NCI-H1092 treated with DMSO at 0.1 percent for 48 hours (cell line): ENCODE results near the gene ARID1B.

ENCODE experiments used
- DNase-seq: peaks from one replicate; lab custom pipeline; 2025; lab: John Stamatoyannopoulos, UW

Gene ARID1B

DNA sequence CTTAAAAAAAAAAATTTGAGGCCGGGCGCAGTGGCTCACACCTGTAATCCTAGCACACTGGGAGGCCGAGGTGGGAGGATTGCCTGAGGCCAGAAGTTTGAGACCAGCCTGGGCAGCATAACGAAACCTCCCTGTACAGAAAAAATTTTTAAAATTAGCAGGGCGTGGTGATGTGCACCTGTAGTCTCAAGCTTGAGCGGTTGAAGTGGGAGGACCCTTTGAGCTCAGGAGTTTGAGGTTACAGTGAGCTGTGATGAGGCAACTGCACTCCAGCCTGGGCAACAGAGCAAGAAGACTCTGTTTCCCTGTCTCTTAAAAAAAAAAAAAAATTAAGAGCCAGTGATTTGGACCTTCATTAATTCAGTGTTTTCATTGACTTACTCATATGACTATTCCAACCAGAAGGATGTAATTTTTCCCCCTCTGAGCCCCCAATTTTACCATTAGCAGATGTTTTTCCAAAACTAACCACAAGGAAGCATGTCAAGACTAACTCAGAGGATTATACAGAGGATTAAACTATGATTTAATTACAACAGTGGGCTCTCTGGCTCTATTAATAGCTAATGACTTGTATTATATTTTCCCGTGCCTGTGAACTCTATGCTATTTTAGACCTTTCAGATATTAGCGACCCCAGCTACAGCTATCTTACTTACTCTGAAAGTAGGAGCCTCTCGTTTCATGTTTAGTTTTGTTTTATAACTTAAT lies 75.1 kb downstream of the ARID1B start:
- no peak for DNase-seq

DNA sequence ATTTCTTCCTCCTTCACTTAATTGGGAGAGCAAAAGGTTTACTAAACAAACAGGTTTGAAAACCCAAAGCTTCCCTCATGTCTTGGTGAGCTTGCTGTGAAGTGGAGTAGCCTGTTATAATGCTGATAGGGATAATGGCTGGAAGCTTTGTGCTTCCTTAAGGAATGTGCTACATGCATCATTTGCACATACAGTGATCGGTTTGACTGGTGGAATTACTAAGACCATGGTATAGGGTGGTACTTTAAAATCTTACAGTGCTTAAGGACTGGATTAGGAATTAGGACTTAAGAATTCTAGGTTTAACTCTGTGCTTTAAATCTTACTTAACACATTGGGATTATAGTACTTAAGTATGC lies 75.7 kb downstream of the ARID1B start:
- DNase-seq: no peak

DNA sequence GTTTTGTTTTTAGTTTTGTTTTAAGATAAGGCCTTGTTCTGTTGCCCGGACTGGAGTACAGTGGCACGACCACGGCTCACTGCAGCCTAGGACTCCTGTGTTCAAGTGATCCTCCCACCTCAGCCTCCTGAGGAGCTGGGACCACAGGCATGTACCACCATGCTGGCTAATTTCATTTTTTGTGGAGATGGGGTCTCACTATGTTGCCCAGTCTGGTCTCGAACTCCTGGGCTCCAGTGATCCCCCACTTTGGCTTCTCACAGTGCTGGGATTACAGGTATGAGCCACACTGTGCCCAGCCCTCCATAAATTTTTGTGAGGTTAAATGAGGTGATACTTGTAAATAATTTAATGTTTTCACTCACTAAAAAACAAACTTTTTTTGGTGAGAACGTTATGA lies 76.6 kb downstream of the ARID1B start:
- DNase-seq: no peak

DNA sequence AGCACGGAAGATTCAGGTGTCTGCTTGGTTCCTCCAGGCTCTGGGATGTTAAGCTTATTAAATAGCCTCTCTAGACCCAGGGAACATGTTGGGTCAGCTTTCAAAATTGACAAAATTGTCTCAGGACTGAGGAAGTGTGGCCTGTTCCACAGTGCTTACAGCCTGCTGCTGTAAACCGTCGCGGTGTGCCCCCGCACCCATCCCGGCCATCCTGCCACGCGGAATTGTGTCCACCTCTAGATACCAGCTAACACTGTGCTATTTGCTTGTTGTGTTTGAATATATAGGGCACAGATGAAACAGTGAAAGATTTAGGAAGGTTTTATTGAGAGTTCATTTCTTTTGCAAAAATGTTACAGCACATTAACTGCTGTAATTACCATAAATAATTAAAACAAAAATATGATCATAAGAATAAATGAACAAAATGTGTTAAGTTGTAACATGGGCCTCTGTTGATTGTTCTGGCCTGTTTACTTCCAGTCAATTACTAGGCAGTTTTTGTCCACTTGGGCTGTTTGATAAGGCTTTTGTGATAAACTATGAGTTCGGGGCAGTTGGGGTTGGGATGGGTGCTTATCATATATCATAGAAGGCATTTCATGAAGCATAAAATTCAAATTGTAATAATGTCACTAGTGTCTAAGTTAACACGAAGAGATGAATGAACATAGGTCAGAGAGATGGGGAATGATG lies 77.4 kb downstream of the ARID1B start:
- DNase-seq: no peak

DNA sequence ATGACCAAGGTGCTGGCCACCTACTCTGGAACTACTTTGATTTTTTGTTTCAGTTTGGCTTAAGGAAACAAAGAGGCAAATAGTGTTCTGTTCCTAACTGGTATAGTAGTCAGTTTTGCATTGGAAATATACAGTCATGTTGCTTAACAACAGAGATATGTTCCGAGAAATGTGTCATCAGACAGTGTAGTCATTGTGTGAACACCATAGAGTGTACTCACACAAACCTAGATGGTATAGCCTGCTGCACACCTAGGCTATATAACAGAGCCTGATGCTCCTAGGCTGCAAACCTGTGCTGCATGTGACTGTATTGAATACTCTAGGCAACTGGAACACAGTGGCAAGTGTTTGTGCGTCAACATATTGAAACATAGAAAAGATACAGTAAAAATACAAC lies 80.4 kb downstream of the ARID1B start:
- no peak for DNase-seq

DNA sequence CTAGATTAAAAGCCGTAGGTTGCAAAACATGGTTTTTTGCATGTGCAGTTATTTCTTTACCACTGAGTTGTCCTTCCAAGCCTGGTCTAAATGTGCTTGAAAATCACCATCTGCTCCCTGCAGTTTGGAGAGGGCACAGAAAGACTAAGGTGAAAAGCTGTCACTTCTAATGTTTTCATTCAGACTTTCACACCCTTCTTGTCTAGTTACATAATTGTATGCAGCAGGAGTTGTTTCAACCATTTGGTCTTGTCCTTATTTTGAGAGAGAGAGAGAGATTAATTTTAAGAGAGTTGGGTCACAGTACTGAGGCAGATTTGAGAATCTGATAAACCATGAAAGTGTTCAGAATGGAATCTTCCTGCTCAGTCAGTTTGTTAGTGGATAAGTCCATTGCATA lies 82.5 kb downstream of the ARID1B start:
- no peak for DNase-seq

DNA sequence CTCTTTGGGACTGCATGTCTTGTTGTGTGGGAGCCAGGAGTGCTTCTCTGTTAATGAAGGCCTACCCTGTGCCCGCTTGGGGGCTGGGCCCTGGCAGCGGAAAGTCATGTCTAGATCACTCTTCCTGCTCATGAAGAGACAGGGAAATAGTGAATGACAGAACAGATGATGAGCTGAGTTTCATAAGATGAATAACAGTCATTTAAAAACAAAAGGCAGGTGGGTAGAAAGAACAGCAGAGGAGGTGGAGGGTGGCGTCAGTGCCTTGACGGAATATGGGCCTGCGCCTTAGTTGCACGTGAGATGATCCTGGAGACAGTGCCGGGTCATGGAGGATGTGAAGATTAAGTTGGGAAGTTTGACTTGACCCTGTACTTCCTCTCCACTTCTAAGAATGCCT lies 85.5 kb downstream of the ARID1B start:
- no peak for DNase-seq

DNA sequence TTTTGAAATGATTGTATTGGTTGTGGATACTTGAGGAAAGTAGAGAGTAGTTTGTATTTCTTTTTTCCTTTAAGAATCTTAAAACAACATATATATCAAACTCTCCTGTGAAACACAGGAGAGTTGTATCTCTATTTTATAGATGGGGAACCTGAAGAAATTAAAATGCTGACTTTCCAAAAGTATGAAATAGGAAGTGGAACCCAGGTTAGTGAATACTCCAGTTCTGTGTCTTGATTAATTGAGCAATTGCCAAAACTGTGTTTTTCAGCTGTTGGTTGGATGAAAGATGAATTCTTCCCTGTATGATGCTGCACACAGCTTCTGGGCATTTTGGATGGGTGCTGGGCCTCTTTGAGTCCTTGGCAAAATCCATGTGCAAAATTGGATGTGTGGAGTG lies 86.3 kb downstream of the ARID1B start:
- DNase-seq: no peak

DNA sequence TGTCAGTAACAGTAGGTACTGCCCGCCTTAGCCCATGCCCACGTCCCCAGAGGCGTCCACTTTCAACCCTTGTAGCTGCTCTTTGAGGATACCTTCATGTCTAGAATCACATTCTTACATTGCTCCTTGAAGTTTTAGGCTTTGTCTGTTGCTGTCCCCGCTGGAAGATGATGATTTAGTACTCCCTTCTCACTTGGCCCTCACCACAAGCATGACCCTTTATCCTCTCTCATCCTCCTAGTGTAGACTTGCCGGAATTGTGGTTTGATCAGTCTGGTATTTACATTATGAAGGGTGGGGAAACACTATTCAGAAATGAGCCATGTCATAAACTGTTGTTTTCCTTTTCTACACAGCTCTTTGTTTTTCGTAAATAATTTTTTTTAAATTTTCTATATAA lies 87.4 kb downstream of the ARID1B start:
- no peak for DNase-seq

DNA sequence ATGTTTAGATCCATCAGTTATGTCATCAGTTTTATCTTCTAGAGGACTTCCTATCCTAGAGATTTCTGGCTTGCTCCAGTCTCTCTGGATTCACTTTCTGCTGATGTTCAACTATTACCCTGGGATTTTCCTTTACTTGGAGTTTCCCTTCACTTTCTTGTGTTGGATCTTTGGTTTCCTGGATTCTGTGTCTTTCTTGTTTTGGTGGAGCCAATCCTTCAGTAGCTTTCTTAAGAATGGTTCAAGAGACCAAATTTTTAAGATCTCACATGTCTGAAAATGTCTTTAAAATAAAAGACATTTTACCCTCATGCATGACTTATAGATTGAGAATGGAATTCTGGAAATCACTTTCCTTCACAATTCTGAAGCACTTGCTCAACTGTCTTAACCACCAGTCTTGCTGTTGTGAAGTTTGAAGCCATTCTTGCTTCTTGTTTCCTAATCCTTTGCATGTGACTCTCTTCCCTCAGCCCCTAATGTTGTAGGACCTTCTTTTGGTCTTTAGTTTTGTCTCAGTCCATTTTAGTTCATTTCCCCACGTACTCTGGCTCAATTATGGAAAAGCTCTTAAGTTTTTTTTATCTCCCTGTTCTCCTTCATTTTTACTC lies 87.9 kb downstream of the ARID1B start:
- no peak for DNase-seq

DNA sequence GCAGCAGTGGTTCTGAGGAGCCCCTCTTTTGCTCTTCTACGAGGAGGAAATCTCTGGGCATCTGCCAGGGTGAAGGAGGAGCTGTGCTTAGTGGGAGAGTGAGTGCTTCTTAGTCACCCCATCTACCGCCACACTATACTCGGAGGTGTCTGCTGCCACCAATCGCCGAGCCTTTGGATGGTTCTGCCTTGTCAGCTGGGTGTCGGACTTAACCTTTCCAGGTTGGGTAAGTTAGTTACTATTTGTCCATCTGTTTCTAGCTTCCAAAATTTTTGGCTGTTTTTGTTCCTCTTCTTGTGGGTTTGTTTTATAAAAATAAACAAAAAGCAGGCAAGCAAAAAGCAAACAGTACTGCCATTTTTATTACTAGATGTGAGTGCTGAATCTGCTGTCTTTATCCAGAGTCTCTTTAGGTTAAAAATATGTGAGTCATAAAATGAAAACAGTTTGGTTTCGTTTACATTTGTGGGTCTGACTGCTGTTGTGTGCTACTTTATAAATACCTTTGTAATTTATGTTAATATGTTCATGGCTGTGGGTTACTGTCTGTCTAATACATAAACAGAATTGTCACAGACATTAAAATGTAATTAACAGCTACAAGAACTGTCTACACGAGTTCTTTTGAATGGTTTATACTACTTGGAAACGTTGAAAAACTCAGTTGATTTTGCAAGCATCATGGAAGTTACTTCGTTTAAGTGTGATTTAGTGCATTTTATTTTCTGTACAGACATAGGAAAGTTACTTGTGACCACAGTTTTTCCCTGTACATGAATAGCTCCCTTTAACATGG lies 89.2 kb downstream of the ARID1B start:
- no peak for DNase-seq

DNA sequence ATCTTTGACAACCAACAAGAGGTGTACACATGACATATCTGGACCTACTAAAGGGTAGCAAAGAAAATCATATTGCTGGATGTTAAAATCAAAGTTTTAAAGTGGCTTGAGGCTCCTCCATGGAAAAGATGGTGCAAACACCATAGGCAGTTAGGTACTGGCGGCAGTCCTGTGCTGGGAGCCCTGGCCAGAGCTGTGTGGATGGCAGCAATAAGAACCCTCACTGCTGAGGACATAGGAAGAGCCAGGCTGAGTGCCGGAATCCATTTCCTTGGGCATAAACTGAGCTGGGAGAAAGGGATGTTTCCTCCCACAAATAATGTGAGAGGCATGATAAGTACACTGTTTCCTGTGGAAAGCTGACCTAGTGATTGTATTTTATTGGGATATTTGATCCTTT lies 89.9 kb downstream of the ARID1B start:
- no peak for DNase-seq

DNA sequence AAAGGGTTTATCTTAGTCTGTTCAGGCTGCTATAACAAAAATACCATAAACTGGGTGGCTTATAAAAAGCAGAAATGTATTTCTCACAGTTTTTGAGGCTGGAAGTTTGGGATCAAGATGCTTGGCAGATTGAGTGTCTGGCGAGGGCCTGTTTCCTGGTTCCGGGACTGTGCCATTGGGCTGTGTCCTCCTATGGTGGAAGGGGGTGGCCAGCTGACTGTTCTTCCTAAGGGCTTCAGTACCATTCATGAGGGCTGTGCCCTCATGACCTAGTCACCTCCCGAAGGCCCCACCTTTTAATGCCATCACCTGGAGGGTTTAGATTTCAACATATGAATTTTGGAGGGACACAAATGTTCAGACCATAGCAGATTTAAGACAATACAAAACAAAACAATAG lies 91.2 kb downstream of the ARID1B start:
- no peak for DNase-seq

DNA sequence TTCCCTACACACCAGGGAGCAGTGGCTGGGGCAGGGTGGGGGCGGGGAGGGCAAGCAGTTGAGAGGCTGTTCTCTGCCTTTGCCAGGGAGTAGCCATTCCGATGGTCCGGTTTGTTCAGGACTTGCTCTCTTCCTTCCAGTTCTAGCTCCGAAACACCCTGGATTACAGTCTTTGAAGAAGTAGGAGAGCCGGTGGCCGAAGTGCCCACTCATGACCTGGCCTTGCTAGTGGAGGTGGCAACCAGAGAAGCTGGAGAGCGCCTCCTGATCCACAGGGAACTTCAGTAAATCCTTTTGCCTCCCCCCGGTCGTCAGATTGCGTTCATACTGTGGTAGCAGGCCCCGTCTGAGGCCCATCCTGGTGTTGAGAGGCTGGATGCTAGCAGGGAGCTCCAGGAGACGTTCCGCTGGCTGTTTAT lies 92.8 kb downstream of the ARID1B start:
- DNase-seq: no peak

DNA sequence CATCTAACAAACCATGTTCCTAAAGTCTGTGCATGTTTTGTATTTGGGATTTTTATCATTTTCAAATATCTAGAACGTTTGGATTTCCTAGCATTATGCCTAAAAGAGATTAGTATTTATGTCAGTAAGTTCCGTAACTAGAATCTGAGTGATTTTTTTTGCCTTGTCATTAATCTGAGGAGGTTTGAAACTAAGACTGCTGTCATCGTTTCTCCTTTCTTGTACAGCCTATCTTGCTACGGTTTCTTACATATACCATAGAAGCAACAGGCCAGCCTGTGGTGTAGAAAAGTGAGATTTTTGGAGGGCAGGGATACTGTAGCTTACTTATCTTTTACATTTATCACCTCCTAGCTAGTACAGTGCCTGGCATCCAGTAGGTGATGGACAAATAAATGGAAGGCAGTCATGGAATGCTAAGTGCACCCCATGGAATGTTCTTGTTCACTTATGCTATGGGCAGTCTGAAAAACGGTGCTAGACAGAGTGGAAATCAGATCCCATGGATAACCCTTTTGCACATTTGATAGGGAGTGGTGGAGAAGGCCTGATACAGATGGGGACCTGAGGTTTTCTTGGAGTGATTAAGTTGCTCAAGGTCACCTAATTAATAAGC lies 93.9 kb downstream of the ARID1B start:
- DNase-seq: no peak

DNA sequence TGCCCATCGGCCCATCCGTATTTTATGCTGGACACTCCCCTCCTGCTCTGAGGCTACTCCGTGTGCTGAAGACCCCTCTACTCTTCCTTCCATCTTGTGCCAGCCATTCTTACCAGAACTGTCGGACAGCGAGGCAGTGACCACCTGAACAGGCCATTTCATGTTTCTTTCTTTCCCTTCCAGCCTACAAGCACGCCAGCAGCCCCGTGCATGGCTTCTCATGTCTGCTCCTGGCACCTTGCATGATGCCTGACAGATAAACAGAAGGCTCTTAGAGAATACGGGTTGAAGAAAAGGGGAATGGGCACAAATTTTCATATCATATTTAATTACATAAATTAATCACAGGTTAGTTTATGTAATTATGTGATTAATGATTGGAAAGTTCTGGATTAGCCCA lies 95.7 kb downstream of the ARID1B start:
- no peak for DNase-seq

DNA sequence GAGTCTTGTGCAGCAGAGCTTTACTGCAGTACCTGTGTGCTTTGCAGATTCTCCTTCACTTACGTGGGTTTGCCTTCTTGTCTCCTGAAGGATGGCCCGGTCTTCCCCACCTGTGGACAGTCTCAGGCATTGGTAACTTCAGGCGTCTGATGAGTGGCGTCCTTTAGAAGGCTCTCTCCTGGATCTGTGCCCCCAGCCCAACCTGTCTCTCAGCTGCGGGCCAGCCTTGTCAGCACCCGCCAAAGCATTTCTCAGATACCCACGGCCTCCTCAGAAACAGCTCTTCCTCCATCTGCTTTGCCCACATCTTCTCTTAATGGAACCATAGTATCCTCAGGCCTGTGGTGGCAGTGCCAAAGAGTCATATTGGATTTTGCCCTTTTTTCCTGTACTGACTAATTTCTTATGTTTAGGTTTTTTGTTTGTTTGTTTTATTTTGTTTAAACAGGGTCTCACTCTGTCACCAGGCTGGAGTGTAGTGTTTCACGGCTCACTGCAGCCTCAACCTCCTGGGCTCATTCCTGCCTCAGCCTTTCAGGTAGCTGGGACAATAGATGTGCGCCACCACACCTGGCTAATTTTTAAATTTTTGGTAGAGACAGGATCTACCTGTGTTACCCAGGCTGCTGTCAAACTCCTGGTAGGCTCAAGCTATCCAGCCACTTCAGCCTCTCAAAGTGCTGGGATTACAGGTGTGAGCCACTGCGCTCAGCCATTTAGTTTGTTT lies 96.6 kb downstream of the ARID1B start:
- no peak for DNase-seq

DNA sequence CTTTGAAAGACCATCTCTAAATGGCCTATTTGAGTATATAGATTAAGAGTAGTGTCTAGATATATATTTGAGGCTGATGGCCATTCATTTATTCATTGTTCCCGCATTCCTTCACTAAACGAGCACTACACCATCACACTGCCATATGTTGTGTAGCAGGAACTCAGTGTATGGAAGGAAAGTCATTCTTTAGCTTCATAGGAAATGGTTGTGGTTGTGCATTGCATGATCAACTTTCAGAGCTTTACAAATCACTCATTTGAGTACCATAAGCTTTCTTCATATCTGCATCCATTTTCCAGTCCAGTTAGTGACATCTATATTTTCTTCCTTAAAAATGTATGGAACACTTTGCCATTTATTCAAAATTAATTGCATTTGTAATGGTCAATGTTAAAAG lies 97.9 kb downstream of the ARID1B start:
- DNase-seq: no peak

DNA sequence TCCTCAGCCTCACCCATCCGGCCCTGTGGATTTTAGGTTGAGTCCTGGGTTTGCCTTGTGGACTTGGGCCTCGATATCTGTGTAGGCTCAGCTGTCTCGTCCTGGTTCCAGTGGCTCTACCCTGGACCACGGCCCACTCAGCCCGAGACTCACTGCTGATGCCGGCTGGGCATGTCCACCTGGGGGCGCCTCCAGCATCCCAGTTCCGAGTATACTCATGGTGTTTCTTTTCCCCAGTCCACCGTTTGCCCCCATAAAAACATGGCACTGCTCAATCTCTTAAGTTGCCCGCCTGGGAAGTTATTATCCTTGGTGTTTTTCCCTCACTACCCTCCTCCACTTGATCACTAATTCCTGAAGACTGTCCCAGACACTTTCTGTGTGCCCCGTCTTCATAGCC lies 99.1 kb downstream of the ARID1B start:
- DNase-seq: no peak

DNA sequence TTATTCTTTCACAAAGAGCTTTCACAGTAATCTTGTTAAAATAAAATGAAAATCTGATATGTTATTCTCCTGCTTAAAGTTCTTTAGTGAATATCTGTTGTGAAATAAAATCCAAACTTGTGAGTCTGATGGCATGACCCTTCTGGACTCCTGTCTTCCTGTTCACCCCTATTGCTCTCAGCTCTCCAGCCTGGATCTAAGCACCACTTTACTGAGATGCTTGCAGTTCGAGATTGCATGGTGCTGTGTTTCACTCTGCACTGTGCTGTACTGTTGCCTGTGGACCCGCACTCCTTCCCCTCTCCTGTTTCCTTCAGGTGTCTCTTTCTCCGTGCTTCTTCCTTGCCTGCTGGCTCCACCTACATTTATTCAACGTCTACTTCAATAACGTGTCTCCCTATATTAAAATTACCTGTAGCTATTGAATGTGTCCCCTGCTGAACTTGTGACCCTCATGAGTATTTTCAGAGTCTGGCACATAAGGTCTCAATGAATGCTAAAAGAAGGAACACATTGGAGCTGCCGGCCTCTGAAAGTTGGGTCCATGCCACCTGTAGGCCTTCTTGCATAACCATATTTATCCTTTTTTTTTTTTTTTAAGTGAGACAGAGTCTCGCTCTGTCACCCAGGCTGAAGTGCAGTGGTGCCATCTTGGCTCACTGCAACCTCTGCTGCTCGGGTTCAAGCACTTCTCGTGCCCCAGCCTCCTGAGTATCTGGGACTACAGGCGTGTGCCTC lies 100.1 kb downstream of the ARID1B start:
- no peak for DNase-seq

DNA sequence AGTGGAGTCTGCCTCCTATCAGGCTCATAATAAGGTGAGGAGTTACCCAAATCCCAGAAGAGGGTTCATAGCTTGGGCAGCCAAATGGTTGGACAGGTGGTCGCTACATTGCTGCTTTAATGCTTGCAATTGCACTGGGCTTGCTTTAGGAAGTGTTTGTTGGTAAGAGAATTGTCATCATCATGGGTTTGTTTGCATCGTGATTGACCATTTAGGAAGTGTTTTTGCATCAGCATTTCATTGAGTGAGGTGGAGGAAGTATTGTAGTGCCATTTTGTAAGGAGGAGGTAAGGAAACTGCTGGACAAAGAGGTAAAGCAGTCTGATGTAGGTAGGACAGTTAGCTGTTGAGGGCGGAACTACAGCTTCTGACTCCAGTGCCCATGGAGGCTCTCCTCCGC lies 101.5 kb downstream of the ARID1B start:
- no peak for DNase-seq
